Measurements from ENCODE around the gene ZNRD2. TPM values are rescaled to one million over a fixed set of nuclear protein-coding genes. Genes with fewer than 3 reads are reported as not detected.
"Not testable (repeated sequence)": the region's sequence is repeated elsewhere in the genome, so short reads cannot be mapped to it uniquely, and the experiment has no call there.

Gene ZNRD2
- 10 to 100 TPM; 39.2 to 66.9 TPM for total RNA-seq

GRCh38 chr11:65569973-65570918 lies at the start of gene ZNRD2:
Gene ZNRD2, plus strand, starts transcription at chr11:65570477. Its CDS starts 15 bp downstream, at chr11:65570492.
- H3K4me1 ChIP-seq, result peaks cover 60% of the 10 kb centered on the region

GRCh38 chr11:65521777-65522521 lies 48.3 kb upstream of the ZNRD2 start:
- ATAC-seq; DNase-seq; H3K36me3 ChIP-seq (replicated peaks in 1 of 2; ENCODE audit: insufficient read depth in 1 of 2, low read depth in 2 of 2); H3K9me3 ChIP-seq; intact Hi-C loops (cut with DNase I); H3K27ac ChIP-seq; H3K4me3 ChIP-seq; H3K27me3 ChIP-seq: not testable (repeated sequence)
- H3K4me1 ChIP-seq, result peaks cover 27% of the 10 kb centered on the region
- 77 to 83% methylated on average over 17 to 20 of the region's 20 CpGs for WGBS, 2 donors

More at GRCh38 chr11:65569973-65570918, at the start of gene ZNRD2:
- 0% methylated on average over 2 to 88 of the region's 89 CpGs for WGBS, 2 donors
- DNase-seq (peak; percentile 96 to 98 (median 98)), ATAC-seq (peak; percentile 81)
- no peaks in the 10 kb centered on the region for H3K36me3 ChIP-seq (replicated peaks in 1 of 2; ENCODE audit: insufficient read depth in 1 of 2, low read depth in 2 of 2)
- no peaks in the 10 kb centered on the region for H3K27me3 ChIP-seq
- intact Hi-C loops (cut with DNase I), result no loop called here
- TF ChIP-seq POLR2A (IDR thresholded peaks at IDR 0.05) (peak; percentile 33 to 82 (median 73)), CTCF (IDR thresholded peaks at IDR 0.05) (peak in 6 of 7 experiments; percentile 9 to 62 (median 52))
- peak within 1 kb of the TSS; percentile 71 to 77 for H3K4me3 ChIP-seq
- H3K9me3 ChIP-seq, result no peaks in the 10 kb centered on the region
- H3K27ac ChIP-seq, result peak within 1 kb of the TSS; percentile 72 to 94 (median 90)

GRCh38 chr11:65522718-65523630 lies 47.3 kb upstream of the ZNRD2 start:
- H3K9me3 ChIP-seq; H3K4me3 ChIP-seq; DNase-seq; ATAC-seq; H3K36me3 ChIP-seq (replicated peaks in 1 of 2; ENCODE audit: insufficient read depth in 1 of 2, low read depth in 2 of 2); H3K27me3 ChIP-seq; intact Hi-C loops (cut with DNase I): not testable (repeated sequence)
- H3K4me1 ChIP-seq, result peaks cover 27% of the 10 kb centered on the region
- 54 to 69% methylated on average over 18 of the region's 18 CpGs for WGBS, 2 donors
- H3K27ac ChIP-seq, result peak overlapping the region in 1 of 4 donors; percentile 13

GRCh38 chr11:65523631-65523968 lies 46.7 kb upstream of the ZNRD2 start:
- intact Hi-C loops (cut with DNase I); H3K9me3 ChIP-seq; ATAC-seq; DNase-seq; H3K36me3 ChIP-seq (replicated peaks in 1 of 2; ENCODE audit: insufficient read depth in 1 of 2, low read depth in 2 of 2); H3K27me3 ChIP-seq; H3K4me3 ChIP-seq: not testable (repeated sequence)
- WGBS, 2 donors, result 85 to 94% methylated on average over 7 of the region's 7 CpGs
- peaks cover 27% of the 10 kb centered on the region for H3K4me1 ChIP-seq
- peak overlapping the region in 2 of 4 donors; percentile 8 to 13 for H3K27ac ChIP-seq

GRCh38 chr11:65524014-65524740 lies 46.1 kb upstream of the ZNRD2 start:
- WGBS, 2 donors, result 35 to 46% methylated on average over 12 of the region's 12 CpGs
- Histone ChIP-seq H3K4me1 (peaks cover 30% of the 10 kb centered on the region), H3K9me3 (no peaks in the 10 kb centered on the region), H3K27me3 (no peaks in the 10 kb centered on the region), H3K27ac (peak overlapping the region; percentile 8 to 66 (median 34)), H3K4me3 (no peak overlapping the region), H3K36me3 (replicated peaks in 1 of 2; ENCODE audit: insufficient read depth in 1 of 2, low read depth in 2 of 2) (no peaks in the 10 kb centered on the region)
- intact Hi-C loops (cut with DNase I), result no loop called here
- TF ChIP-seq POLR2A (IDR thresholded peaks at IDR 0.05) (no peak), CTCF (IDR thresholded peaks at IDR 0.05) (no peak)
- ATAC-seq, result peak; percentile 13
- peak; percentile 46 to 56 (median 53) for DNase-seq
